MM.1S (cell line): ENCODE data around the gene GMPR.

ENCODE experiments used
- CTCF ChIP-seq: fragments of 300-600 bp; sonication (generic); IDR thresholded peaks from 2 replicates; pipeline ENCODE4 v1.5.1; 2016; ENCODE audit warnings: antibody characterized with exemption, low read length, mixed read lengths
- EZH2 ChIP-seq: fragments of 300-600 bp; sonication (generic); optimal IDR thresholded peaks from 2 replicates; pipeline ENCODE3; 2017; ENCODE audit warnings: low read depth, mild to moderate bottlenecking, antibody characterized with exemption, low read length, mixed read lengths

GRCh38 chr6:16278048-16278724, 39.8 kb downstream of the GMPR start:
- TF ChIP-seq CTCF (no peak), EZH2 (no peak)
